PC-9 (cell line): ENCODE data around the gene CCDC33.

Experiments
- CTCF ChIP-seq: fragments of 200-600 bp; sonication (generic); conservative IDR thresholded peaks from 2 replicates; pipeline ENCODE4 v1.6.1; 2017; ENCODE audit warnings: mixed run types, antibody characterized with exemption, mild to moderate bottlenecking, moderate library complexity
- EZH2 ChIP-seq: fragments of 200-600 bp; sonication (generic); IDR thresholded peaks from 2 replicates; pipeline ENCODE4 v1.8.0; 2017; ENCODE audit warnings: antibody characterized with exemption, low read depth

DNA sequence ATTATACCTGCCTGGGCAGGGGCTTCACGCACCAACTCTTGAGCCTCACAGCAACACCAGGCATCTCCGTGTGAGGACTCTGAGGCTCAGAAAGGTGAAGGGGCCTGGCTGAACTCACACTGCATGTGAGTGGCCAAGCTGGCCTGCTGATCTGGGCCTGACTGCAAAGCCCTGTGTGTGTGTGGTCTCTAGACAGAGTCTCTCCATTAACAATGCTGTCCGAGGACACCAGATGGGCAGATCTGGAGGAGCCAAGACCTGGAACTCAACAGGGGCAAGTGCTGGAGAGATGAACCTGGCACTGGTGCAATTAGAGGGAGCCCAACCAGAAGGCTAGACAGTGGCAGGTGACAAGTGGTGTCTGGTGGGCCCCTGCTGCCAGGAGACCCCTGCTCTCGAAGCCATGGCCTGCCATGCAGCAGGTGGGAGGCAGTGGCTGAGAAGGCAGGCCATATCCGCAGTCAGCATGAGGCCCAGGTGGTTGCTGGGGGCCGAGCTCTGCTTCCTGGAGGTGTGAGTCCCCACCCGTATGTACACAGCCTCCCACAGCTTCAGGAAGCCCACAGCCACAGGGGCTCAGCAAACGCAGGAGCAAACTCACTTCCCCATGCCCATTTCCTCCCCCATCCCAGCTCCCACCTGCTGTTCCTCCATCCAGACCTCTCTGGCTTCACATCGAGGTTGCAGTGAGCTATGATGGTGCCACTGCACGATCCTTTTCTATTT is 92.4 kb downstream of the CCDC33 start:
- TF ChIP-seq EZH2 (no peak), CTCF (no peak)
